Measurements from ENCODE around the gene MCCC1. TPM values are rescaled to one million over a fixed set of nuclear protein-coding genes. Genes with fewer than 3 reads are reported as not detected.

The MCCC1 gene
- total RNA-seq, 1 donor from 2014 or later = 37.9 TPM

DNA sequence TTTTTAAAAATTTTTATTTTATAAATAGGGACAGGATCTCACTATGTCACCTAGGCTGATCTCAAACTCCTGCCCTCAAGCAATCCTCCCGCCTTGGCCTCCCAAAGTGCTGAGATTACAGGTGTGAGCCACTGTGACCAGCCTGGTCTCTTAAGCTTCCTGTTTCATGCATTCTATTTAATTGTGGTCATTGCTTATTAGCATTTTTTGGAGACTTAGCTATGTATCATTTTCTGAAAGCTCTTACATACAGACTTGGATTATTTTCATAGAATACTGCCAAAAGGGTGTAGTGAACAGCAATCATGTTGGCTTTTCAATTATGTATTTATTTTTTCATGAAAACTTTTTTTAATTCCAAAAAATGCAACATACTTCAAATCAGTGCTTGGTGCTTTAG is 67.5 kb downstream of the MCCC1 start:
- Mint-ChIP-seq H3K4me1 (ENCODE audit: unreplicated experiment) (peaks cover 7% of the 10 kb centered on the region), H3K4me3 (ENCODE audit: unreplicated experiment) (no peak overlapping the region), H3K27me3 (ENCODE audit: unreplicated experiment) (no peaks in the 10 kb centered on the region), H3K27ac (ENCODE audit: unreplicated experiment) (no peak overlapping the region), H3K36me3 (ENCODE audit: unreplicated experiment) (peaks cover 60% of the 10 kb centered on the region), H3K9me3 (ENCODE audit: unreplicated experiment) (peaks cover 7% of the 10 kb centered on the region)
- no peak for DNase-seq (ENCODE audit: extremely low spot score, unreplicated experiment)
- TF ChIP-seq, protein P1, sequence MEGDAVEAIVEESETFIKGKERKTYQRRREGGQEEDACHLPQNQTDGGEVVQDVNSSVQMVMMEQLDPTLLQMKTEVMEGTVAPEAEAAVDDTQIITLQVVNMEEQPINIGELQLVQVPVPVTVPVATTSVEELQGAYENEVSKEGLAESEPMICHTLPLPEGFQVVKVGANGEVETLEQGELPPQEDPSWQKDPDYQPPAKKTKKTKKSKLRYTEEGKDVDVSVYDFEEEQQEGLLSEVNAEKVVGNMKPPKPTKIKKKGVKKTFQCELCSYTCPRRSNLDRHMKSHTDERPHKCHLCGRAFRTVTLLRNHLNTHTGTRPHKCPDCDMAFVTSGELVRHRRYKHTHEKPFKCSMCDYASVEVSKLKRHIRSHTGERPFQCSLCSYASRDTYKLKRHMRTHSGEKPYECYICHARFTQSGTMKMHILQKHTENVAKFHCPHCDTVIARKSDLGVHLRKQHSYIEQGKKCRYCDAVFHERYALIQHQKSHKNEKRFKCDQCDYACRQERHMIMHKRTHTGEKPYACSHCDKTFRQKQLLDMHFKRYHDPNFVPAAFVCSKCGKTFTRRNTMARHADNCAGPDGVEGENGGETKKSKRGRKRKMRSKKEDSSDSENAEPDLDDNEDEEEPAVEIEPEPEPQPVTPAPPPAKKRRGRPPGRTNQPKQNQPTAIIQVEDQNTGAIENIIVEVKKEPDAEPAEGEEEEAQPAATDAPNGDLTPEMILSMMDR (IDR thresholded peaks at IDR 0.05) = no peak

DNA sequence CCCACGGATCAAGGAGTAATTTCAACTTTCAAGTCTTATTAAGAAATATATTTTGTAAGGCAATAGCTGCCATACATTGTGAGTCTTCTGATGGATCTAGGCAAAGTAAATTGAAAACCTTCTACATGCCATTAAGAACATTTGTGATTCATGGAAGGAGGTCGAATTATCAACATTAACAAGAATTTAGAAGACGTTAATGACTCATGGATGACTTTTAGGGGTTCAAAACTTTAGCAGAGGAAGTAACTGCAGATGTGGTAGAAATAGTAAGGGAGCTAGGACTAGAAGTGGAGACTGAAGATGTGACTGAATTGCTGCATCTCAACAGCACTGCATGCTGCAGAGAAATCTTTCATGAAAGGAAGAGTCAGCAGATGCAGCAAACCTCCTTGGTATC is 70.9 kb downstream of the MCCC1 start:
- Mint-ChIP-seq H3K4me1 (ENCODE audit: unreplicated experiment) (peaks cover 2% of the 10 kb centered on the region), H3K9me3 (ENCODE audit: unreplicated experiment) (peaks cover 7% of the 10 kb centered on the region), H3K27ac (ENCODE audit: unreplicated experiment) (no peak overlapping the region), H3K27me3 (ENCODE audit: unreplicated experiment) (no peaks in the 10 kb centered on the region), H3K4me3 (ENCODE audit: unreplicated experiment) (no peak overlapping the region), H3K36me3 (ENCODE audit: unreplicated experiment) (peaks cover 51% of the 10 kb centered on the region)
- TF ChIP-seq, protein P1 (IDR thresholded peaks at IDR 0.05) = no peak
- no peak for DNase-seq (ENCODE audit: extremely low spot score, unreplicated experiment)

DNA sequence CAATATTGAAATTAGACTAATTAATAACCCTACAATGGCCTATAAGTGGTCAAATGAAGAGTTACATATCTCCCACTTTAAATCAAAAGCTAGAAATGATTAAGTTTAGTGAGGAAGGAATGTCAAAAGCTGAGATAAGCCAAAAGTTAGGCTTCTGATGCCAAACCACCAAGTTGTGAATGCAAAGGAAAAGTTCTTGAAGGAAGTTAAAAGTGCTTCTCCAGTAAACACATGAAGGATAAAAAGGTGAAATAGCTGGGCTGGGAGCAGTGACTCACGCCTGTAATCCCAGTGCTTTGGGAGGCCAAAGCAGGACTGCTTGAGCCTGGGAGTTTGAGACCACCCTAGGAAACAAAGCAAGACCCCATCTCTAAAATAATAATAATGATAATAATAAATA is 72.0 kb downstream of the MCCC1 start:
- peaks cover 46% of the 10 kb centered on the region for H3K36me3 Mint-ChIP-seq (ENCODE audit: unreplicated experiment)
- no peak for DNase-seq (ENCODE audit: extremely low spot score, unreplicated experiment)
- no peak overlapping the region for H3K4me3 Mint-ChIP-seq (ENCODE audit: unreplicated experiment)
- no peak overlapping the region for H3K27ac Mint-ChIP-seq (ENCODE audit: unreplicated experiment)
- peaks cover 7% of the 10 kb centered on the region for H3K9me3 Mint-ChIP-seq (ENCODE audit: unreplicated experiment)
- no peaks in the 10 kb centered on the region for H3K4me1 Mint-ChIP-seq (ENCODE audit: unreplicated experiment)
- TF ChIP-seq, protein P1 (IDR thresholded peaks at IDR 0.05) = no peak
- no peaks in the 10 kb centered on the region for H3K27me3 Mint-ChIP-seq (ENCODE audit: unreplicated experiment)

DNA sequence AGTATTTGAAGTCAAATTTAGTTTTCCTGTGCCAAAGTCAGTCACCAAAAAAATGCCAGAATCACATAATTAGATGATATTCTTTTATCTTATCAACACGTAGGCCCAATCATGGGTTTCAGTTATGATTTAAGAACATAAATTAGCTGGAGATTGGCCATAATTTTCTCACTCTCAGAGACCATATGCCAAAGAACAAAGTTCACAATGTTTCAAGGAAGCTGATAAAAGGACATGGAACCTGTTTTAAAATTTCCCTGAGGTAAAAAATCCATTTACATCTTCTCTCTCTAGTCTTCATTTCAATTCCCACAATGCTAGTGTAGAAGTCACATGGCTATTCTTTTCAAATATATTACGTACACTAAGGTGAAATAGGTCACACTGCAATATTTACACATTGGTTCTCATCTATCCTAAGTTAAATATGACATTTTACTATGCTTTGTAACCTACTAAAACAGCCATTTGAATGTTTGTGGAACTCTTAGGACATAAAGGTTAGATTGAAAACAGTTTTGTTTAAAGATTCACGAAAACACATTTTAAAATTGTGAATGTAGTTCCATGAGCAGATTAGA is 76.3 kb downstream of the MCCC1 start:
- no peak for DNase-seq (ENCODE audit: extremely low spot score, unreplicated experiment)
- TF ChIP-seq, protein P1 (IDR thresholded peaks at IDR 0.05) = no peak
- Mint-ChIP-seq H3K4me1 (ENCODE audit: unreplicated experiment) (no peaks in the 10 kb centered on the region), H3K4me3 (ENCODE audit: unreplicated experiment) (no peak overlapping the region), H3K36me3 (ENCODE audit: unreplicated experiment) (peaks cover 33% of the 10 kb centered on the region), H3K27ac (ENCODE audit: unreplicated experiment) (no peak overlapping the region), H3K9me3 (ENCODE audit: unreplicated experiment) (no peaks in the 10 kb centered on the region), H3K27me3 (ENCODE audit: unreplicated experiment) (no peaks in the 10 kb centered on the region)

DNA sequence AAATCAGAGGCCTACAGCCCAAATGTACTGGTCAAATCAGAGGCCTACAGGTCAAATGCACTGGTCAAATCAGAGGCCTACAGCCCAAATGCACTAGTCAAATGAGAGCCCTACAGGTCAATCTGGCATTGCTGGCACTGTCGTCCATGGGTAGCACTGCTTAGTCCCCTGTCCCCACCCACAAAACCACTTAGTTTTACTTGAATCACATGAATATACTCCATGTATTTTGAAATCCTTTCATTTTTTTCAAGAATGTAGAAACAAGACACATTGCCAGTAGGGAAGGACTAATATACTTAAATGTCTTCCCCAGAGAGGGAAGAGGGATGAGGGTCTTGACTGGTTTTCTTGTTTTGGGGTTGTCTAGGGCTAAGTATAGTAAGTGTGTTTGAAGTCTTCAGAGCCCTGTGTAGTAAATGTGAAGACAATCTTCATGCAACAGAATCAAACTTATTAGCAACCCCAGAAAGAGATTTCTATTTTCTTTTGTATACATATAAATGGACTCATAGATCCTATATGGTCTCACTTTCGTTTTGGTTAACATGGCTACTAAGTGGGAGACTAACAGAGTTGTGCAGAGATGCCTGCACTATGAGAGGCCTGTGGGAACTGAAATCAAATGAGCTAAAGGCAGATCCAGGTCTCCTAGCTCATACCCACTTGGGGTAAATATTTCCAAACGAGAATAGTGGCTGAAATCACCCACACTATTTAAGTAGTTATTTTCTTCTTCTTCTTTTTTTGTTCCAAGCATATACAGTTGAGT is 80.7 kb downstream of the MCCC1 start:
- Mint-ChIP-seq H3K27ac (ENCODE audit: unreplicated experiment) (no peak overlapping the region), H3K9me3 (ENCODE audit: unreplicated experiment) (no peaks in the 10 kb centered on the region), H3K4me3 (ENCODE audit: unreplicated experiment) (no peak overlapping the region), H3K4me1 (ENCODE audit: unreplicated experiment) (no peaks in the 10 kb centered on the region), H3K36me3 (ENCODE audit: unreplicated experiment) (peaks cover 33% of the 10 kb centered on the region), H3K27me3 (ENCODE audit: unreplicated experiment) (no peaks in the 10 kb centered on the region)
- no peak for DNase-seq (ENCODE audit: extremely low spot score, unreplicated experiment)
- TF ChIP-seq, protein P1 (IDR thresholded peaks at IDR 0.05) = no peak
